Anterior cingulate cortex (tissue), 58 donors: ENCODE measurements around the gene GNRH2.

ENCODE experiments used
- DNase-seq, 58 donors: peaks; one replicate each; lab custom pipeline; 2025; lab: John Stamatoyannopoulos, UW

Gene GNRH2

DNA sequence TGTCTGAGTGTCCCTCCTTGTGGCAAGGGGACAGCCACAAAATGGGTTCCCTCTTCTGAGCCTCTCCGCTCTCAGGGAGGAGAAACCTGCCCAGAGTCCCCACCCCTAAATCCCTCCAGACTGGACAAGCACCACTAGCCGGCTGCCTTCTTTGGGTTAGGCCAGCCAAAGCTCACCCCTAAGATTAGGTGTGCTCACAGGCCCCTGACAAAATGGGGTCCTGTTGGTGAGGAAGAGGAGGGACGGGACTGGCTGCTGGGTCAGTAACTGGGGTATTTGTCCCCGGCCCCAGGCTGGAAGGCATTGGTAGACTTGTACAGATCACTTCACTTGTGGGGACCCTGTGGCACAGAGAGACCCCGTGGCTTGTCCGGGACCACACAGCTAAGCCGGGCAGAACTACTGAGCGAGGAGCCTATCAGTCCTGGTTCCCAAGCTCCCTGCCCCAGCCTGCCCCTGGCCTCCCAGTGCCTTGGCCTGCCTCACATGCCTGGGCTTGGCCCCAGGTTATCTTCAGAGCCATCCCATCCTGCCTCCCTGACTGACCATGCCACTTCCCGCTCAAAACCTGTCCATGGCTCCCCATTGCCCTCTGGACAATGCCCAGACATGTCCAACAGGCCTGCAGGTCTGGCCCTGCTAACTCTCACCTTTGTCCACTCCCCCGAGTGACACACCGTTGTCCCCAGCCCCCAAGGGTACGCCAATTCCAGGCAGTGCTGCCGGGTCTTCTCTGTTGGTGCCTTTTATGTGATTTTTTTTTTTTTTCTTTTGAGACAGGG lies 51.6 kb downstream of the GNRH2 start:
- DNase-seq, result no peak
